ENCODE results near the gene IL17RE.
"Not testable (repeated sequence)": the region's sequence is repeated elsewhere in the genome, so short reads cannot be mapped to it uniquely, and the experiment has no call there.

Gene IL17RE

GRCh38 chr3:9897408-9898372 lies 5.0 kb upstream of the IL17RE start (continued):
- TF ChIP-seq CREB5 (CRISPR knock-in tag; IDR thresholded peaks at IDR 0.05; ENCODE audit: low read depth): no peak
- no peak for TF ChIP-seq CSRNP3 (CRISPR knock-in tag; IDR thresholded peaks at IDR 0.05)
- TF ChIP-seq ESRRG (CRISPR knock-in tag; IDR thresholded peaks at IDR 0.05): no peak
- TF ChIP-seq PPARA (CRISPR knock-in tag; IDR thresholded peaks at IDR 0.05; ENCODE audit: borderline replicate concordance): no peak
- TF ChIP-seq ZC3H10 (CRISPR knock-in tag; IDR thresholded peaks at IDR 0.05): no peak
- TF ChIP-seq TOX (CRISPR knock-in tag; IDR thresholded peaks at IDR 0.05; ENCODE audit: borderline replicate concordance): no peak
- TF ChIP-seq ZNF565 (CRISPR knock-in tag; conservative IDR thresholded peaks at IDR 0.05; ENCODE audit: low read depth): no peak
- TF ChIP-seq ZNF70 (CRISPR knock-in tag; IDR thresholded peaks at IDR 0.05): no peak
- TF ChIP-seq ISL1 (CRISPR knock-in tag; IDR thresholded peaks at IDR 0.05): no peak
- no peak for TF ChIP-seq RARB (CRISPR knock-in tag; IDR thresholded peaks at IDR 0.05)
- no peak for TF ChIP-seq SNAI2 (CRISPR knock-in tag; IDR thresholded peaks at IDR 0.05)

GRCh38 chr3:9898467-9899241 lies 4.0 kb upstream of the IL17RE start:
- TF ChIP-seq CSDC2 (CRISPR knock-in tag; IDR thresholded peaks at IDR 0.05) (no peak), TOX (CRISPR knock-in tag; IDR thresholded peaks at IDR 0.05; ENCODE audit: borderline replicate concordance) (no peak), ARNTL (CRISPR knock-in tag; IDR thresholded peaks at IDR 0.05; ENCODE audit: borderline replicate concordance, low read depth) (no peak), PPARA (CRISPR knock-in tag; IDR thresholded peaks at IDR 0.05; ENCODE audit: borderline replicate concordance) (no peak), ZNF70 (CRISPR knock-in tag; IDR thresholded peaks at IDR 0.05) (no peak), ZC3H10 (CRISPR knock-in tag; IDR thresholded peaks at IDR 0.05) (no peak), GLIS3 (CRISPR knock-in tag; IDR thresholded peaks at IDR 0.05) (no peak), ZFP30 (CRISPR knock-in tag; IDR thresholded peaks at IDR 0.05) (no peak), SNAI2 (CRISPR knock-in tag; IDR thresholded peaks at IDR 0.05) (no peak), BACH2 (CRISPR knock-in tag; IDR thresholded peaks at IDR 0.05; ENCODE audit: borderline replicate concordance) (no peak), PATZ1 (CRISPR knock-in tag; IDR thresholded peaks at IDR 0.05; ENCODE audit: borderline replicate concordance) (no peak)
- ATAC-seq: no peak

- TF ChIP-seq PATZ1 (CRISPR knock-in tag; IDR thresholded peaks at IDR 0.05; ENCODE audit: borderline replicate concordance): no peak
- TF ChIP-seq TCF4 (CRISPR knock-in tag; IDR thresholded peaks at IDR 0.05; ENCODE audit: borderline replicate concordance): no peak
- TF ChIP-seq SNAI2 (CRISPR knock-in tag; IDR thresholded peaks at IDR 0.05): no peak
- no peak for TF ChIP-seq ISL1 (CRISPR knock-in tag; IDR thresholded peaks at IDR 0.05)
- TF ChIP-seq TSHZ2 (CRISPR knock-in tag; IDR thresholded peaks at IDR 0.05): no peak
- no peak for TF ChIP-seq PPARA (CRISPR knock-in tag; IDR thresholded peaks at IDR 0.05; ENCODE audit: borderline replicate concordance)
- no peak for TF ChIP-seq ZFP30 (CRISPR knock-in tag; IDR thresholded peaks at IDR 0.05)
- no peak for TF ChIP-seq ZFP3 (CRISPR knock-in tag; IDR thresholded peaks at IDR 0.05)
- no peak for TF ChIP-seq GLIS3 (CRISPR knock-in tag; IDR thresholded peaks at IDR 0.05)
- no peak for TF ChIP-seq TOX (CRISPR knock-in tag; IDR thresholded peaks at IDR 0.05; ENCODE audit: borderline replicate concordance)
- TF ChIP-seq CSDC2 (CRISPR knock-in tag; IDR thresholded peaks at IDR 0.05): no peak
- no peak for TF ChIP-seq ZC3H10 (CRISPR knock-in tag; IDR thresholded peaks at IDR 0.05)
- ATAC-seq: no peak
These were observed 3.3 kb upstream of the IL17RE start for GRCh38 chr3:9899289-9899791.

- not testable (repeated sequence) for ATAC-seq
These were observed 1.7 kb upstream of the IL17RE start for GRCh38 chr3:9900965-9901415.
